HG02840 (cell line): Measurements from ENCODE around the gene IL2RA.
"Not testable (repeated sequence)": the region's sequence is repeated elsewhere in the genome, so short reads cannot be mapped to it uniquely, and the experiment has no call there.

Experiments
- ATAC-seq: cut with Tn5 transposase; IDR thresholded peaks from one replicate; pipeline ENCODE4 v1.9.1; 2021; ENCODE audit warnings: mild to moderate bottlenecking, moderate library complexity, moderate number of reproducible peaks; ENCODE audit not compliant: unreplicated experiment, low FRiP score

The IL2RA gene

DNA sequence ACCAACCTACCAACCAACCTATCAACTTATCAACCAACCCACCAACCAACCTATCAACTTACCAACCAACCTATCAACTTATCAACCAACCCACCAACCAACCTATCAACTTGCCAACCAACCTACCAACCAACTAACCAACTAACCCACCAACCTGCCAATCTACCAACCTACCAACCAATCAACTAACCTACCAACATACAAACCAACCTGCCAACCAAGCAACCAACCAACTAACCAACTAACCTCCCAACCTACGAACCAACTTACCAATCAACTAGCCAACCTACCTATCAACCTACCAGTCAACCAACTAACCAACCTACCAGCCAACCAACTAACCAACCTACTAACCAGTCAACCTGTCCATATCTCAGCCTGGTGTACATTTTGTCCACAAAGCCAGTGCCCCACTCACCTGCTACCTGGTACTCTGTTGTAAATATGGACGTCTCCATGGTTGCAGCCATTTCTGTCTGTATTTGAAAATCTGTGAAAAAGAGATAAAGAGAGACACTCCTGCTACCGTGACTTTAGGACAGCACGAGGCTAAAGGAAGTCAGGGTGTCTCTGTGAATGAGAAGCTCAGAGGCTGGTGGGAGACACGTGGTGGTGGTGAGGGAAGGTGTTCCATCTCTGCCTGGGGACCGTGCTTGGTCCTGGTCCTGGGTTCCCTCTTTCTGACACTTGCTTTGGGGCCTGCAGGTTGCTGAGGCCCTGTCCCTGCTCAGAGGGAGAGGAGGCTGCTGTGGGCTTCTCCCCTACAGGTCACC is 43.0 kb downstream of the IL2RA start:
- ATAC-seq, result no peak

DNA sequence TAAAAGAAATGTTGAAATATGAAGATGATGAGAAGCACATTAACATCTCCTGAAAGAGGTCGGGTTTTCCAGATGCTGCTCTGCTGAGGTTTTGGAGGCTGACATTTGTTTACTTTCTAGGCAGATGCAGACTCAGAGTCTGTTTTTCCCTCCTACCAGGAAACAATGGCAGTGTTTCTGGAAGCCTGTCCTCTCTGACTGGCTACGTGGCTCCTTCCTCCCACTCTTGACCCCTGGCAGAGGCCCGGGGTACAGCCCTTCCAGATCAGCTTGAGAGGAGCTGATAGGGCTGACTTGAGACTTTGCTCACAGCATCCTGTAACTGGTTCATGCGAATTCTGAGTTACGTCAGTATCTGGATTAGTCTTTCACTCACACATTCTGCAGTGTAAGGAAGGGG is 43.7 kb downstream of the IL2RA start:
- no peak for ATAC-seq

DNA sequence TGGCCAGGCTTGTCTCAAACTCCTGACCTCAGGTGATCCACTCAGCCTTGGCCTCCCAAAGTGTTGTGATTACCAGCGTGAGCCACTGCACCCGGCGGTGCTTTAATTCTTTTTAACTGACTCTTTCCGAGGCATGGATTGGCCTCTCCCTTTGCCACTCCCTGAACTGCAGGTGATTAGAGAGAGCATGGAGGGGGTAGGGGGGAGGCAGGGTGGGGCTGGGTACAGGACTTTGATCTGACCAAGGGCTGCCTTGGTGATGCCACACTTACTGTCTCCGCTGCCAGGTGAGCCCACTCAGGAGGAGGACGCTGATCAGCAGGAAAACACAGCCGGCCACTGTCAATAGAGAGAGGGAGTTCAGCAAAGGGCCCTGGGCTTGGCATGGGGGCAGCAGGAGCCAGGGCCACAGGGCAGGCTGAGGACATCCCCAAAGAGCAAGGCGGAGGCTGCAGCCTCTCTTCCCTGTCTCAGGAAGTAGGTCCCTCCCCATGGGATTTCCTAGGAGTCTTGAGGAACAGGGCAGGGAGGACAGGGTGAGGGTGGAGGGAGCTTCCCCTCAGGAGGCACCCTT is 44.3 kb downstream of the IL2RA start:
- no peak for ATAC-seq

DNA sequence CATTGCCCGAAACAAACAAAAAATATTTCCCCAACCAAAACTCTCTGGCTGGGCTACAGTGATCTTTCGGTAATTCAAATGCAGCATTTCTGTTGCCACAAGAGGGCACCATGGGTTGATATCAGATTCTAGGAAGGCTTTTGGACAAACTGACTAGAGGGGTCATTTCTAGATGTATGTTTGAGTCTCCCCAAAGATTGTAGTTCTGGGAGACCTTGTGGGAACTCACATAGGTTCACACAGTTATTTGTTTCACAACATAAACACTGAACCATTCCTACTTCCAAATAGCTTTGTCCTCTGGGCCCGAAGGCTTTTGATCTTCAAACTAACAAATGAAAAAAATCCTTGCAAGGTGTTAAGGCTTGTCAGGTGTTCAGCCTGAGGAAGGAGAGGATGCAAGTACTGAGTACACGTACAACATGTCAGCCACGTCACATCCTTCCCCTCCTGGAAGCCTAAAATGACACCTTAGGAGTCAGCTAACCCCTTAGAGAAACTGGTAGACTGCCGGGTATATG is 47.9 kb downstream of the IL2RA start:
- no peak for ATAC-seq

DNA sequence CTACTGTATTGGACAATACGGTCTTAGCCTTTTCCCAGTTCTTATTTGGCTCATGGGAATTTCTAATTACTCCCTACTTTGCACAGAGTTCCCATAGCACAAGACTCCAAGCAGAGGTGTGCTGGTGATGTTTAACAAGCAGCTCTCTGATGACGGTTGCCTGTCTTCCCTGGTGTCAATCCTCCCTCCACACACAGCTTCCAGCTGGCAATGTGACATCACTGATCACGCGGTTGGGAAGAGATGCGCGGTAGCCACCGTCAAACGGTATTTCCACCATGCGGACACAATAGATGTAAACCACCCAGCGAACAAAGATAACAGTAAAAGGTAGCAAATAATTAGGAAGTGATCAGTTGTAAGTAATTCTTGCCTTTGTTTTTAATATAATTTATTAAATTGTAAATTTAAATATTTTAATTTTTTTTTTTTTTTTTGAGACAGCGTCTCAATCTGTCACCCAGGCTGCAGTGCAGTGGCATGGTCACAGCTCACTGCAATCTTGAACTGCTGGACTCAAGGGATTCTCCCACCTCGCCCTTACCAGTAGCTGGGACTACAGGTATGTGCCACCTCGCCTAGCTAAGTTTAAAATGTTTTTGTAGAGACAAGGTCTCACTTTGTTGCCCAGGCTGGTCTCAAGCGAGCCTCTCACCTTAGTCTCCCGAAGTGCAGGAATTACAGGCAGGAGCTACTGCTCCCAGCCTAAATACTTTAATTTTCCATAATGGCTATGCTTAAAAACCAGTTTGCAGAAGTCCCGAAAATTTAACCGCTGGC is 48.6 kb downstream of the IL2RA start:
- no peak for ATAC-seq

DNA sequence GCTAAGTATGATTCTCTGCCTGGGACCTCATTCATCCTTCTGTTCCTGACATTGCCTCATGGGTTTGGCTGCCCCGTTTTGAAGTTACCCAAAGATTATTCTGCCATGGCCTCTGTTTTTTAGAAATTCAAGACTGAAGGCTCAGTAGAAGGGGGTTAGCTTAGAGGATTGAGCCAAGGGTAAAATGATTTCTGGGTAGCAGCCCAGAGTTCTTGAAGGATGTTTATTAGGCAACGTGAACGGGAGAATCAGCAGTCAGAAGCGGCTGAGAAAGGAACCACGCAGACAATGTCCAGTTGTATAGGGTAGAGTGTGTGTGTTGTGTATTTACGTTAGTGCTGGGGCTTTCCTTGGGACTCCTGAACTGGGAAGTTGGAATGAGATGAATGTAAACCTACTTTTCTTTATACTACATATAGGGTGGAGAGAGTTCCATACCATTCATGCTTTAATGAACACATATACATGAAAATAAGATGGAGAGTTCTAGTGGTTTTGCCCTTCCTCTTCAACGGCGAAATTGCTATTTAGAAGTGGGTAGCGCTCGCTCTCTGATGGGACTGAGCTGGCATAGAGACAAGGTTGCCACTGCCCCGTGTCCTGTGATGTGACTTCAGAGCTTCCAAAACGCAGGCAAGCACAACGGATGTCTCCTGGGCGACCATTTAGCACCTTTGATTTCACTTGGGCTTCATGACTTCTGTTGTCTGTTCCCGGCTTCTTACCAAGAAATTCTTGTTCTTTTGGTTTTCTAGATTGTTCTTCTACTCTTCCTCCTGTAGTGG is 49.9 kb downstream of the IL2RA start:
- no peak for ATAC-seq

DNA sequence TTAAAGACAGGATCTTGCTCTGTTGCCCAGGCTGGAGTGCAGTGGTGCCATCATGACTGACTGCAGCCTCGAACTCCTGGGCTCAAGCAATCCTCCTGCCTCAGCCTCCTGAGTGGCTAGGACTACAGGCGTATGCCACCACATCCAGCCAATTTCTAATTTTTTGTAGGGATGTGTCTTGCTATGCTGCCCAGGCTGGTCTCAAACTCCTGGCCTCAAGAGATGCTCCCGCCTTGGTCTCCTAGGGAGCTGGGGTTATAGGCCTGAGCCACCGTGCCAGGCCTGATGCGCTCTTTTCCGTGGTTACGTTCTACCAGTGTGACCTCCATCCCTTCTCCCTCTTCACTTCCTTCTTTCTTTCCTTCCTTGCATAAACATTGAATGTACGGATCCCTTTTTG is 50.6 kb downstream of the IL2RA start:
- ATAC-seq, result no peak

DNA sequence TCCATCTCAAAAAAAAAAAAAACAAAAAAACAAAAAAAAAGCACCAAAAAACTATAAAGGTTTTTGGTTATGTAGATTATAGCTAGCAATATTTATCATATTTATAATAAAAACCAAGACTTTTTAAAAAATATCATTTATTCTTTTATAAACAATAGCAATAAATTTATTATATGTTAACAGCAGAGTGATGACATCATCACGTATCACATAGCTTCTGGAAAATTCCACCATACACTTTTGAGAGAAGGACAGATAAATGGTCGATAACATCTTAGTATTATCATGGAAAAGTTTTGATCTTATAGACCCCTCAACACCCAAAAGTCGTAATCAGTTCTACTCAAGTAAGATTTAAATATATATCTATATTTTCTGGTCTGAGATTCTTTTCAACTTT is 51.6 kb downstream of the IL2RA start:
- no peak for ATAC-seq

DNA sequence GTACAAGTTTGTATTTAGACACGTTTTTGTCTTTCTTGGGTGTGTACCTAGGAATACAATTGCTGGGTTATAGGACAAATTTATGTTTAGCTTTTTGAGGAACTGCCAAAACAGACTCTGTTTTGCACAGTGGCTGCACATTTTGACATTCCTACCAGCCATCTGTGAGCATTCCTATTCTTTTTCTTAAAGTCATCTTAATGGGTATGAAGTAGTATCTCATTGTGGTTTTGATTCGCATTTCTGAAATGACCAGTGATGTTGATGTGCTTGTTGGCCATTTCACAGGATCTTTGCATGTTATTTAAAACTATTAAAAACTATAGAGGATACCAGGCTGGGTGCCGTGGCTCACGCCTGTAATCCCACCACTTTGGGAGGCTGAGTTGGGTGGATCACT is 52.2 kb downstream of the IL2RA start:
- ATAC-seq, result no peak

DNA sequence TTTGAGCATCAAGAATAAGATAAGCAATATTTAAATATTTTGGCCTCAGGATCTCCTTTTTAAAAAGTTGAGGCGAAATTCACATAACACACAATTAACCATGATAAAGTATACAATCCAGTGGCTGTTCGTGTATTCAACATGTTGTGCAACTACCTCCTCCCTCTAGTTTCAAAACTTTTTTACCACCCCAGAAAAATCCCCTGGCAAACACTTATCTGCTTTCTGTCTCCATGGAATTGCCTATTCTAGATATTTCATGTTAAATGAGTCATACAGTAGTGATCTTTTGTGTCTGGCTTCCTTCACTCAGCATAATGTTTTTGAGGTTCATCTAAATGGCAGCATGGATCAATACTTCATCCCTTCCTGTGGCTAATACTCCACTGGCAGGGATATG is 53.0 kb downstream of the IL2RA start:
- ATAC-seq, result no peak

DNA sequence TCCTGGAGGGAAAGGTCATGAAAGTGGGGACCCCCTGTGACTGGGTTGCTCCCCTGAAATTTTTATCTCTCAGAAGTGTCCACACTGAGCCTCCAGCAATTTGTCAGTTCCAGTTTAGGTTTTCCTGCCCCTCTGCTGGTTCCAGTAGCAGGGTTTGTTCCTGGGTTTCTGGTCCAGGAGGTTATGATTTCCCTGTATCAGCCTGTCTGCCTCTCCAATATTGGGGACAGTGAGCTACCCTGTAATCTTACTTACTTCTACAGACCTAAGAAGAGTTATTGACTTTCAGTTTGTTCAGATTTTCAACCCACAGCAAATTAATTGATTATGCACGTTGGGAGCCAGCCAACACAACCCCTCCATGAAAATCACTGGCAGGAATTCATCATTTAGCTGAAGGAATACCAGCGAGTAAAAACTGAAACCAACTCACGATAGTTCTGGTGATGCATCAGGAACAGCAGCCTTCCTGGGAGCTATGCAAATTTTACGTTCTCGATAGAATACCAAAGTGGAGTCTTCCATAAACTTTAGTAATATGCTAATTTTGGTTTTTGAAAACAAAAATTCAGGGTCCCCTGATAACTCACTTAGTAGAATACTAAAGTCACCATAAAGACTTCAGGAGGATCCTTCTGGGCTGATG is 53.5 kb downstream of the IL2RA start:
- no peak for ATAC-seq

DNA sequence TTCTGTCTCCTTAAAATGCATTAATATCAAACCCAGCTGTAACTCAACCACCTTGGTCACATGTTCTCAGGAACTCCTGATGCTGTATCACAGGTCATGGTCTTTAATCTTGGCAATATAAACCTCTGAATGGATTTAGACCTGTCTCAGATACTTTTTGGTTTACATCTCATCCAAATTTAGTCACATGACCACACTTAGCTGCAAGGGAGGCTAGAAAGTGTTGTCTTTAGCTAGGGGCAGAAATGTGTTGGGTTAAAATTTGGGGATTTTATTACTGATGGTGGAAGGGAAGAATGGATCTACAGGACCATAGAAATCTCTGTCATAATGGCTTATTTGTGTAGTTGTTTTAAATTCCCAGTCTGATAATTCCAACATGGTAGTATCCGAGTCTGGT is 55.2 kb downstream of the IL2RA start:
- ATAC-seq, result no peak

DNA sequence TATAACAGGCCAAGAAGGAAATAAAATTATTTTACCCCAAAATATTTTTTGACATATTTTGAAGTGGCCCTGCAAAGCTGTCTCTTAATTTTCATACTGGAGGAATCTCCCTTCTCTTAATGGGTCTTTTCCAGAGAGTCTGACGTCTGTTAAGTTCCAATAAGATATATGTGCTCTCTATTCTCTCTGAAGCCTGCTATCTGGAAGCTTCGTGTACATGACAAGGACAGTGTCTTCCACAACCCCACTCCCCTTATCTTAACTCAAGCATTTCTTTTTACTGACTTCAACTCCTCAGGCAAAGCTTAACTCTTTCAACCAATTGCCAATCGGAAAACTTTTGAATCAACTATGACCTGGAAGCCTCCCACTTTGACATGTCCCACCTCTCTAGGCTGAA is 55.6 kb downstream of the IL2RA start:
- no peak for ATAC-seq

DNA sequence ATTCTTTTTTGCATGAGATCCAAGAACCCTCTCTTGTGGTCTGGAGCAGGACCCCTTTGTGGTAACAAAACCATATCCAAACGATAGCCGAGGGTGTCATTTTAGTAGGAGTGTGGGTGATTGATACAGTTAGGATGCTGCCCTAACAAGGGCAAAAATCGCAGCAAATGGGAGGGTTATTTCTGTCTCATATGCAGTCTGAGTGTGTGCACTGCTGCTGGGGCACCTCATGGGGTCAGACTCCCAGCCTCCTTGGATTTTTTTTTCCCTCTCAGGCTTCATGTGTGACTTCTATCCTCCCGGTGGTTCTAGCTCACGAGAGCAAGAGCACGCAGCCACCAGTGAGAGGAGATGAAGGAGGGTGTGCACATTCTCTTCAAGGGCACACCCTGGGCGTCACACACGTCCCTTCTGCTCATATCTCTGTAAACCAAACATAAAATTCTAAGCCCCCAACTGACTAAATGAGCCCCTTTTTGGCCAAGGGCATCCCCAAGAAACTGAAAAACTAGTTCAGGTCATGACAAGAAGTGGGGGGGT is 56.2 kb downstream of the IL2RA start:
- no peak for ATAC-seq

DNA sequence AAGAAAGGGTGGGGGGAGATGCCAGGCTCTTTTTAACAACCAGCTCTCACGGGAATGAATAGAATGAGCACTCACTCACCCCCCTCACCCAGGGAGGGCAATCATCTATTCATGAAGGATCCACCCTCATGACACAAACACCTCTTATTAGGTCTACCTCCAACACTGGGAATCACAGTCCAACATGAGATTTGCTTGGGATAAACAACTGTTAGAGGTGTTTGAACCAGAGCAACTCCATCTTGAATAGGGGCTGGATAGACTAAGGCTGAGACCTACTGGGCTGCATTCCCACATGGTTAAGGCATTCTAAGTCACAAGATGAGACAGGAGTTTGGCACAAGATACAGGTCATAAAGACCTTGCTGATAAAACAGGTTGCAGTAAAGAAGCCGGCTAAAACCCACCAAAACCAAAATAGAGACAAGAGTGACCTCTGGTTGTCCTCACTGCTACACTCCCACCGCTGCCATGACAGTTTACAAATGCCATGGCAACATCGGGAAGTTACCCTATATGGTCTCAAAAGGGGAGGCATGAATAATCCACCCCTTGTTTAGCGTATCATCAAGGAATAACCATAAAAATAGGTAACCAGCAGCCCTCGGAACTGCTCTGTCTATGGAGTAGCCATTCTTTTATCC is 56.9 kb downstream of the IL2RA start:
- not testable (repeated sequence) for ATAC-seq

DNA sequence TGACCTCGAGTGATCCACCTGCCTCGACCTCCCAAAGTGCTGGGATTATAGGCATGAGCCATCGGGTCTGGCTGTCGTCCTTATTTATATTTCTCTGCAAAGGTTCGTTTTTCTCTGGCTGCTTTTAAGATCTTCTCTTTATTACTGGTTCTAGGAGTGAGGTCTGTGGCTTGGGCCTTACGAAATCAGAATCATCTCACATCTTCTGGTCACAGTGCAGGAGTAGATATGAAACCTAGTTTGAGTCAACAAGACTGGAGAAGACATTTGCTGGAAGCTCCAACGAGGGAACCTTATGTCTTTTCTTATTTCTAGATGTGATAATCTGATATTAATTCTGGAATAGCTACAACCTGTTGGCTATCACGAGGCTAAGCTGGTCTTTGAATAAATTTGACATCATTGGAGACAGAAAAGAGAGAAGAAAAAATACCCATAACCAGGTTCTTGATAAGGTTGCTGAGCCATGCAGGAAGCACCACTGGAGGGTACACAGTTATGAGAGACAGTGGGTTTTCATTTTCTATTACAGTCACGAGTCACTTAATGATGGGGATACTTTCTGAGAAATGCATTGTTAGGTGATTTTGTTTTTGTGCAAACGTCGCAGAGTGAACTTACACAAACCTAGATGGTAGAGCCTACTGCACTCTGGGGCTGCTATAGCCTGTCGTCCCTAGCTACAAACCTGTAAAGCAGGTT is 59.2 kb downstream of the IL2RA start:
- no peak for ATAC-seq

DNA sequence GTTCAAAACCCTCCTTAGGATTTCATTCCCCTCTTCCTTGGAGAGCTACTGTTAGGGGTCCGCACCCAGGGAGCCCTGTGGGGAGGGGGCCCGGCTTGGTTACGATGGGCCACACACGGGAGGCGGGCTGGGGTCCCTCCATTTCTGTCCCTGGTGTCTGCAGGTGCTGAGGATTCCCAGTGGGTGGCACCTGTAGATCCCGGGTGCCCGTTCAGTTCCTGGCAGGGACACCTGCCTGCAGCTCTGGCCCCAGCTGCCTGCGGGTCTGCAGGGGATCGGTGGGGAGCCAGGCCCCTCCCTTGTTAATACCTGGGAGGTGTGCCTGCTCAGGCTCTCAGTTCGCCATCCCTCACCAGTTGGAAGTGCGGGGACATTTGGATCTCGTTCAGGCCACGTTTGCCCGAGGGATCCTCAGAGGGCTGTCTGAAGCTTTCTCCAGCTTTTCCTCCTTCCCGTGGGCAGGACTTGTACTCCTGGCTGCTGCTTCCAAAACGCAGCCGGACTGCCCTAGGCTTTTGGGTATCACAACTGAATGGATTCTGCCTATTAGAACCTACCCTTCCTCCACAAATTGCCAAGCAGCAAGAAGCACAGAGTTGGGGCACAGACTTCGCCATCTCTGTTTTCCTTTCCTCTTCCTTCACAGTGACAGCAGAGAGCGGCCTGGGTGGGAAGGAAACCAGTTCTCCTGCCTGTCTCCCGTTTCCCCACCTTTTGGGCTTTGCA is 62.6 kb downstream of the IL2RA start:
- ATAC-seq, result no peak

DNA sequence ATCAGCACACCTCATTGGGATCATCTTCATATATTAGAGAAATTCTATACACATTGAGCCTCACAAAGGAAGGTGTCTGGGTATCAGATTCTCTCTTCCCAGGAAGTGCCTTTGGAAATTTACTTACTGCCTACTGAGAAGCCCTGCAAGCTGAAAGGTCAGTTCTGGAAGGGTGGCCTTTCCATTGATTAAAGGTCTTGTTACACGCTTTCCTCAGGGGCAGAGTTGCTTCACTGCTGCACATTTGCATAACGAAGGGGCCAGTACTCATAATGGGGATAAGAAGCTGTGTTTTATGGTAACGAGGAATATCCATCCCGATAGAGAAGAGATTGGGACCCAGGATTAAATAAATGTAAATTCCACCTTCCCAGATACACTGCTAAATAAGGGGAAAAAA is 65.5 kb downstream of the IL2RA start:
- no peak for ATAC-seq
